Nephron progenitor cell (in vitro differentiated cells): ENCODE measurements around the gene VDR.

Experiments
- DNase-seq: peaks from one replicate; pipeline ENCODE4 v3.0.0; 2021
- H3K27ac Mint-ChIP-seq: 2 replicates; pipeline ENCODE4 v1.8.0; 2021; ENCODE audit warnings: mild to moderate bottlenecking, moderate library complexity, mixed read lengths
- H3K27me3 Mint-ChIP-seq: 2 replicates; pipeline ENCODE4 v1.8.0; 2021; ENCODE audit warnings: mild to moderate bottlenecking, low read depth, mixed read lengths; ENCODE audit not compliant: poor library complexity
- H3K36me3 Mint-ChIP-seq: 2 replicates; pipeline ENCODE4 v1.8.0; 2021; ENCODE audit warnings: low read depth, mixed read lengths
- H3K4me1 Mint-ChIP-seq: 2 replicates; pipeline ENCODE4 v1.8.0; 2021; ENCODE audit warnings: mixed read lengths
- H3K4me3 Mint-ChIP-seq: 2 replicates; pipeline ENCODE4 v1.8.0; 2021; ENCODE audit warnings: mild to moderate bottlenecking, moderate library complexity, mixed read lengths
- H3K9me3 Mint-ChIP-seq: 2 replicates; pipeline ENCODE4 v1.8.0; 2021; ENCODE audit warnings: mild to moderate bottlenecking, moderate library complexity, mixed read lengths
- TF ChIP-seq, protein P1 (sequence below): fragments of 200-600 bp; sonication (generic); IDR thresholded peaks from 2 replicates; pipeline ENCODE4 v1.5.0; 2021; ENCODE audit warnings: antibody characterized with exemption

Gene VDR

DNA sequence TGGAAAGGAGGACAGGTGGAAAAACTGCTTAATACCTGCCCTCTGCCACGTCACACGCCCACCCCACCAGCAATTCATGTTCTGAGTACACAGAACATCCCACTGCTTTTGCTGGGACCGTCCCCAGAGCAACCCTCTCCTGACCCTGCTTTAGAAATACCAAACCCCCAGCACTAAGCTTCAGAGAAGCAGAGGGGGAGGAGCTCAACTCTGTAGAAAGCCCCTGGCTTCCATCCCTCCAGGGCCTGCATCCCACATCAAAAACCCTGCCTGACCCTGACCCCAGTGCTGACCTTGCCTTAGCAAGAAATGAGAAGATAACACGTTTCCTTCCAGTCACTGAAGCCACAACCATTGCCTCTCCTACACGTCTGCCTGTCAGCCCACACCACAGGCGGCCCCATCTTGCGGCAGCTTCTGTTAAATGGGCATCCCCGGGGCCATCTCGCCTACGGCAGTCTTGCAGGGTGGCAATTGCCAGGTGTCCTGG lies 19.7 kb downstream of the VDR start:
- Mint-ChIP-seq H3K36me3 (no peaks in the 10 kb centered on the region), H3K4me3 (no peak overlapping the region), H3K27me3 (peaks cover 15% of the 10 kb centered on the region), H3K4me1 (peaks cover 26% of the 10 kb centered on the region), H3K9me3 (no peaks in the 10 kb centered on the region), H3K27ac (no peak overlapping the region)
- TF ChIP-seq, protein P1, sequence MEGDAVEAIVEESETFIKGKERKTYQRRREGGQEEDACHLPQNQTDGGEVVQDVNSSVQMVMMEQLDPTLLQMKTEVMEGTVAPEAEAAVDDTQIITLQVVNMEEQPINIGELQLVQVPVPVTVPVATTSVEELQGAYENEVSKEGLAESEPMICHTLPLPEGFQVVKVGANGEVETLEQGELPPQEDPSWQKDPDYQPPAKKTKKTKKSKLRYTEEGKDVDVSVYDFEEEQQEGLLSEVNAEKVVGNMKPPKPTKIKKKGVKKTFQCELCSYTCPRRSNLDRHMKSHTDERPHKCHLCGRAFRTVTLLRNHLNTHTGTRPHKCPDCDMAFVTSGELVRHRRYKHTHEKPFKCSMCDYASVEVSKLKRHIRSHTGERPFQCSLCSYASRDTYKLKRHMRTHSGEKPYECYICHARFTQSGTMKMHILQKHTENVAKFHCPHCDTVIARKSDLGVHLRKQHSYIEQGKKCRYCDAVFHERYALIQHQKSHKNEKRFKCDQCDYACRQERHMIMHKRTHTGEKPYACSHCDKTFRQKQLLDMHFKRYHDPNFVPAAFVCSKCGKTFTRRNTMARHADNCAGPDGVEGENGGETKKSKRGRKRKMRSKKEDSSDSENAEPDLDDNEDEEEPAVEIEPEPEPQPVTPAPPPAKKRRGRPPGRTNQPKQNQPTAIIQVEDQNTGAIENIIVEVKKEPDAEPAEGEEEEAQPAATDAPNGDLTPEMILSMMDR, result no peak
- DNase-seq, result no peak

DNA sequence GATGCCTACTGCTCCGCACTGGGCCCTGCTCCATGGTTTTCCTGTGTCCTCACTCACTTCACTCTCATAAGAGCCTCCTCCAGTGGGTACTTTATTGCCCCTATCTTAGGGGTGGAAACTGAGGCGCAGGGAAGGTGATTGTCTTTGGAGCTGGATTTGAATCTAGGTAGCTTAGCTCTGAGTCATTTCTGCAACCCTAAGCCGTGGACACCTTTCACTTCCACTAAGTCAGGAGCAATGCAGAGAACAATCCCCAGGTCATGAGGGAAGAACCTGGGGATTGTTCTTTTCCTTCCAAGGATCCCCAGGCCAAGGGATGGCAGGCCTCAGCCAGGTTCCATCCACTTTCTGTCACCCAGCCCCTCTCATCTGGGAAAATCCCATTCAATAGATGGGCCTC lies 20.3 kb downstream of the VDR start:
- H3K36me3 Mint-ChIP-seq, result no peaks in the 10 kb centered on the region

DNA sequence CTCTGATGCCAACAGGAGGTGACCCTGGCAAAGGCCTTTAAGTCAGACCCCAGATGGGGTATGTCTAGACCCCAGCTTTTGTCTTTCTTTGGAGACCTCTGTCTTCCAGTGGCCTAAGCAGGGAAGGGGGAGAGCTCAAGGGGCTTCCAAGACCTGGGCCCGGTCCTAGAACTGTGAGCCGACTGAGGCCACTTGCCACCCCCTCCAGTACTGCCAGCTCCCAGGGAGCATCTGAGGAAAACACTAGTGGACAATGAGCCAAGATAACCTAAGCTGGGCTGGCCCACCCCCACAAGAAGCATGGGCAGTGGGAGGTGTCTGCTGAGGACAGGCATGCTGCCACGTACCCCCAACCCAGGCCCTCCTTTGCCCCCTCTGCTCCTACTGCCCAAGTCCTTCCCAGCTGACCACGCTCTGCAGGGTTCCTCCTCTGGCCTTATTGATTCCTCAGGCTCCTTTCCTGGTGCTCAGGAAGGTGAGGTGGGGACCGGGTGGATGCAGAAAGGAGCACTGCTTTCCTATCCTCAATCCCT lies 21.1 kb downstream of the VDR start:
- Mint-ChIP-seq H3K4me3 (no peak overlapping the region), H3K9me3 (no peaks in the 10 kb centered on the region), H3K36me3 (no peaks in the 10 kb centered on the region), H3K27ac (no peak overlapping the region), H3K27me3 (peaks cover 15% of the 10 kb centered on the region), H3K4me1 (peaks cover 26% of the 10 kb centered on the region)
- TF ChIP-seq, protein P1, result no peak
- DNase-seq, result no peak

More for the DNA sequence above, 20.3 kb downstream of the VDR start:
- Mint-ChIP-seq H3K4me3 (no peak overlapping the region), H3K4me1 (peaks cover 26% of the 10 kb centered on the region), H3K27me3 (peaks cover 15% of the 10 kb centered on the region), H3K9me3 (no peaks in the 10 kb centered on the region), H3K27ac (no peak overlapping the region)
- no peak for DNase-seq
- TF ChIP-seq, protein P1, result no peak

DNA sequence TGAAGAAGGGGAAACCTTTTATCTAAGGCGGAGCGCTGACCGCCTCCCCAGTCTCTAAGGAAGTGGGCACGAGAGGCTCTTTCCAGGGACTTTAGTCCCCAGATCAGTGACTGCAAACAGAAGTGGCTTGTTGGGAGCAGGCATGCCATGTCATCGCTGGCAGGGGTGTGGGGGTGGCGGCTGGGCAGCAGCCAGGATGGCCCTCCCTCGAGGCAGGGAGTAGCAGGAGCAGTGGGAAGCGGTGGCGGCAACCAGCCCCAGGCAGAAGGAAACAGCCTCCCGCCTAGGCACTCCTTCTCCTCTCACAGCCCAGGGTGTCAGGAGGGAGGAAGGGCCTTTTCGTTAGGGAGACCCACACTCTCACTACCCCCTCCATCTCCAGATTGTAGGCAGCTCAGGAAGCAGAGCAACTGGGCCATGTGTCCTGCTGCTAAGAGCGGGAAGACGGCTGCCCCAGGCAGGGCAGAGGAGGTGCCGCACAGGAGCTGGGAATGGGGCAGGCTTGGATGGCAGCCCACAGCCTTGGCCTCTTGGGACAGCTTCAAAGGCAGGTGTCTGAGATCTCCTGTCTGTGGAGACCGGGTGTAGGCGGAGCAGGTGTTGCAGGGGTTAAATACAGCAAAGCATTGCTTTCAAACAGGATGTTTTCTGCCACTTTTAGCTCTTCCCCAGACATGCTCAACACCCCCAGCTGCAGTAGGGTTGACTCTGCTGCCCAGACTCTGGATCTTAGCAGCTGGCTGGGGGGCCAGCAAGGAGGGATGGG lies 21.8 kb downstream of the VDR start:
- TF ChIP-seq, protein P1, result no peak
- DNase-seq, result no peak
- Mint-ChIP-seq H3K9me3 (no peaks in the 10 kb centered on the region), H3K4me1 (peaks cover 26% of the 10 kb centered on the region), H3K36me3 (no peaks in the 10 kb centered on the region), H3K27me3 (peaks cover 22% of the 10 kb centered on the region), H3K27ac (no peak overlapping the region), H3K4me3 (no peak overlapping the region)

DNA sequence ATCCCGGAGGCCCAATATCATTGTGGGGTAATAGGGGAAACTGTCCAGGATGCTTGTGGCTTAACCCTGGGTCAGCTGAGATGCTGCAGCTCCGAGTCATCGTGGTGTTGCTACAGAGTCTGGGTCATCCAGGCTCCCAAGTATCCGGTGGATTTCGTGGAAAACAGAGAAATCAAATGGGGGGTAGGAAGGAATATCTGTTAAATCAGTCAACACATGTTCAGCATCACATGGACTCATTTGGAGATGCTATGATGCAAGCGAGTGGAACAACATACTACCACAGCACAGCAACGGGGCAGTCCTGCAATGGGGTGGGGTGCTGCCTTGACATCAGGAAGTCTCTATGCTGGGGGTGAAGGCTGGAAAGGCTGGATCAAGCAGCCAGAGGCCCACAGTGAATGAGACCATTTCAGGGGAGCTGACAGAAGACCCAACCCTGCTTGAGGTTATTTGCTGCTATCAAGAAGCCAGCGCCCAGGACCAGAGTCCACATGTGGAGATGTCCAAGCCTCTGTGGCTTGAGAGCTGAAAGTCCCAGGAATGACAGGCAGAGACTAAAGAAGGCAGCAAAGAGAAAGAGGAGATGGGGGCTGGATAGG lies 22.9 kb downstream of the VDR start:
- Mint-ChIP-seq H3K27me3 (peaks cover 32% of the 10 kb centered on the region), H3K36me3 (no peaks in the 10 kb centered on the region), H3K4me3 (no peak overlapping the region), H3K27ac (no peak overlapping the region), H3K9me3 (no peaks in the 10 kb centered on the region), H3K4me1 (peaks cover 26% of the 10 kb centered on the region)
- TF ChIP-seq, protein P1, result no peak
- DNase-seq, result no peak
